Gastroesophageal sphincter (tissue), 4 donors: ENCODE measurements around the gene ARMC2. TPM values are rescaled to one million over a fixed set of nuclear protein-coding genes. Genes with fewer than 3 reads are reported as not detected.
"Not testable (repeated sequence)": the region's sequence is repeated elsewhere in the genome, so short reads cannot be mapped to it uniquely, and the experiment has no call there.

ENCODE experiments used
- ATAC-seq: fragments of 150-250 bp; one replicate; pipeline ENCODE4 v1.9.1; 2016; ENCODE audit warnings: mild to moderate bottlenecking, moderate library complexity
- H3K27ac ChIP-seq, 4 donors: fragments of 200-600 bp; sonication (generic) in 3 of 4; 1 replicate in 3 of 4; 2 replicates in 1 of 4; pipeline ENCODE4 v1.5.1; 2016 to 2019
- H3K27me3 ChIP-seq: fragments of 200-600 bp; sonication (generic); one replicate; pipeline ENCODE4 v1.5.1; 2019
- H3K36me3 ChIP-seq, 2 donors: fragments of 200-600 bp; sonication (generic); one replicate each; pipeline ENCODE4 v1.5.1; 2019; ENCODE audit warnings: control low read depth in 1 of 2
- H3K4me1 ChIP-seq, 3 donors: fragments of 200-600 bp; sonication (generic); 1 replicate in 2 of 3; 2 replicates in 1 of 3; pipeline ENCODE4 v1.5.1; 2016 to 2019; ENCODE audit warnings: control low read depth in 2 of 3
- H3K4me3 ChIP-seq, 2 donors: fragments of 200-600 bp; sonication (generic); one replicate each; pipeline ENCODE4 v1.5.1; 2019; ENCODE audit warnings: mild to moderate bottlenecking in 1 of 2, moderate library complexity in 1 of 2
- H3K9me3 ChIP-seq, 3 donors: fragments of 200-600 bp; sonication (generic); one replicate each; pipeline ENCODE4 v1.5.1; 2017 to 2019; ENCODE audit warnings: control low read depth in 2 of 3
- EP300 ChIP-seq: sonication (generic); formaldehyde crosslinking; IDR thresholded peaks from one replicate; pipeline ENCODE4 v1.6.1; 2017; ENCODE audit warnings: antibody characterized with exemption, mild to moderate bottlenecking
- POLR2A ChIP-seq, 2 donors: fragments of 450-650 bp; IDR thresholded peaks; one replicate each; pipeline ENCODE4 v1.6.1; 2017; ENCODE audit warnings: antibody characterized with exemption in 2 of 2, mild to moderate bottlenecking in 2 of 2, moderate library complexity in 1 of 2
- POLR2AphosphoS5 ChIP-seq: sonication (generic); formaldehyde crosslinking; IDR thresholded peaks from one replicate; pipeline ENCODE4 v1.6.1; 2017; ENCODE audit warnings: antibody characterized with exemption
- WGBS, 2 donors: methylation state at CpG; one replicate each; pipeline ENCODE4 v1.1.5; 2018; ENCODE audit warnings: low coverage in 1 of 2; 5-methylcytosine and 5-hydroxymethylcytosine counted together
- total RNA-seq, 4 donors: library from RNA; depleted of rRNA; stranded (reverse); fragments of >200 nt; gene quantifications; one replicate each; pipeline ENCODE4 v1.1.0, GENCODE V29; 2016
- TF ChIP-seq, protein P1 (sequence below), 4 experiments: fragments of 200-600 bp in 2 of 4; fragments of 450-650 bp in 2 of 4; sonication (generic) in 1 of 4; IDR thresholded peaks; one replicate each; pipeline ENCODE4 v1.5.1; 2017 to 2019; ENCODE audit warnings: antibody characterized with exemption in 4 of 4, mild to moderate bottlenecking in 2 of 4, moderate library complexity in 2 of 4

ARMC2 gene
- total RNA-seq, 4 donors from 2014 or later, result 2.8 to 3.9 (median 3.5) TPM

DNA sequence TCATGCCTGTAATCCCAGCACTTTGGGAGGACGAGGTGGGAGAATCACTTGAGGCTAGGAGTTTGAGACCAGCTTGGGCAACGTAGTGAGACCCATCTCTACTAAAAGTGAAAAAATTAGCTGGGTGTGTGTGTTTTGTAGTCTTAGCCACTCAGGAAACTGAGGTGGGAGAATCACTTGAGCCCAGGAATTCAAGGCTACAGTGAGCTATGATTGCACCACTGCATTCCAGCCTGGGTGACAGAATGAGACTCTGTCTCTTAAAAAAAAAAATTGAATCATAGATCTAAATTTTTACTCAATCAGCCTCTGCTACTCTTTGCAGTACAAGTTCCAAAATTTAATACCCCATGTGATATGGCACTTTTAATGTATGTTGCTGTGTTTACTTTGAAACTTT, 121.6 kb downstream of the ARMC2 start:
- WGBS, 2 donors, result 86 to 93% methylated on average over 2 of the region's 2 CpGs
- H3K27me3 ChIP-seq, result no peaks in the 10 kb centered on the region
- no peak for ATAC-seq
- H3K9me3 ChIP-seq, result no peaks in the 10 kb centered on the region
- no peak for TF ChIP-seq POLR2A (IDR thresholded peaks at IDR 0.05)
- no peak for TF ChIP-seq EP300
- TF ChIP-seq POLR2AphosphoS5, result no peak
- TF ChIP-seq, protein P1, sequence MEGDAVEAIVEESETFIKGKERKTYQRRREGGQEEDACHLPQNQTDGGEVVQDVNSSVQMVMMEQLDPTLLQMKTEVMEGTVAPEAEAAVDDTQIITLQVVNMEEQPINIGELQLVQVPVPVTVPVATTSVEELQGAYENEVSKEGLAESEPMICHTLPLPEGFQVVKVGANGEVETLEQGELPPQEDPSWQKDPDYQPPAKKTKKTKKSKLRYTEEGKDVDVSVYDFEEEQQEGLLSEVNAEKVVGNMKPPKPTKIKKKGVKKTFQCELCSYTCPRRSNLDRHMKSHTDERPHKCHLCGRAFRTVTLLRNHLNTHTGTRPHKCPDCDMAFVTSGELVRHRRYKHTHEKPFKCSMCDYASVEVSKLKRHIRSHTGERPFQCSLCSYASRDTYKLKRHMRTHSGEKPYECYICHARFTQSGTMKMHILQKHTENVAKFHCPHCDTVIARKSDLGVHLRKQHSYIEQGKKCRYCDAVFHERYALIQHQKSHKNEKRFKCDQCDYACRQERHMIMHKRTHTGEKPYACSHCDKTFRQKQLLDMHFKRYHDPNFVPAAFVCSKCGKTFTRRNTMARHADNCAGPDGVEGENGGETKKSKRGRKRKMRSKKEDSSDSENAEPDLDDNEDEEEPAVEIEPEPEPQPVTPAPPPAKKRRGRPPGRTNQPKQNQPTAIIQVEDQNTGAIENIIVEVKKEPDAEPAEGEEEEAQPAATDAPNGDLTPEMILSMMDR (IDR thresholded peaks at IDR 0.05), result no peak
- no peaks in the 10 kb centered on the region for H3K36me3 ChIP-seq
- no peak overlapping the region for H3K27ac ChIP-seq
- H3K4me3 ChIP-seq, result no peak overlapping the region
- H3K4me1 ChIP-seq, result no peaks in the 10 kb centered on the region

DNA sequence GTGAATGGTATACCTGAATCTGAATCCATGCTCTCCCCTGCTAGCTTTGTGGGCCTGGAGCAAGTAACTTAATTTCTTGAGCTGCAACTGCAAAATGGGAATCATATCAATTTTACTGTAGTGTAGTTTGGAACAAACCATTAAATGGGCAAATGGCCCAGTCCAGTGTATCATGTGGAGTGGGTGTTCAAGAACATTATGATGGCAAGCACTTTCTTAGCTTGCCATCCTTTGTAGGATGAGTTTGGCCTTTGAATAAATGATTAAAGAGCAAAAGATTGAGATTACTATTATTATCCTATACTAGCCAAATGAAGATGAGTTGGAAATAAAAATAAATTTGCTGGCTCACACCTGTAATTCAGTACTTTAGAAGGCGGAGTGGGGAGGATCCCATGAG, 126.0 kb downstream of the ARMC2 start:
- Histone ChIP-seq H3K9me3 (no peaks in the 10 kb centered on the region), H3K27ac (no peak overlapping the region), H3K36me3 (no peaks in the 10 kb centered on the region), H3K4me3 (no peak overlapping the region), H3K27me3 (no peaks in the 10 kb centered on the region), H3K4me1 (no peaks in the 10 kb centered on the region)
- TF ChIP-seq EP300 (no peak), POLR2A (IDR thresholded peaks at IDR 0.05) (no peak)
- ATAC-seq, result no peak
- WGBS, 2 donors, result 86% methylated on average over 1 of the region's 1 CpG; no CpG with 5 or more reads in 1 of the 2 donors

DNA sequence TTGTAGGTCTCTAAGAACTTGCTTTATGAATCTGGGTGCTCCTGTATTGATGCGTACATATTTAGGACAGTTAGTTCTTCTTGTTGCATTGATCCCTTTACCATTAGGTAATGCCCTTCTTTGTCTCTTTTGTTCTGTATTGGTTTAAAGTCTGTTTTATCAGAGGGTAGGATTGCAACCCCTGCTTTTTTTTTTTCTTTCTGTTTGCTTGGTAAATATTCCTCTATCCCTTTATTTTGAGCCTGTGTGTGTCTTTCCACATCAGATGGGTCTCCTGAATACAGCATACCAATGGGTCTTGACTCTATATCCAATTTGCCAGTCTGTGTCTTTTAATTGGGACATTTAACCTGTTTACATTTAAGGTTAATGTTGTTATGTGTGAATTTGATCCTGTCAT, 130.4 kb downstream of the ARMC2 start:
- H3K27ac ChIP-seq, ATAC-seq, H3K36me3 ChIP-seq, H3K9me3 ChIP-seq, H3K27me3 ChIP-seq, H3K4me3 ChIP-seq, H3K4me1 ChIP-seq: not testable (repeated sequence)
- WGBS, 2 donors, result 100% methylated on average over 1 of the region's 1 CpG

DNA sequence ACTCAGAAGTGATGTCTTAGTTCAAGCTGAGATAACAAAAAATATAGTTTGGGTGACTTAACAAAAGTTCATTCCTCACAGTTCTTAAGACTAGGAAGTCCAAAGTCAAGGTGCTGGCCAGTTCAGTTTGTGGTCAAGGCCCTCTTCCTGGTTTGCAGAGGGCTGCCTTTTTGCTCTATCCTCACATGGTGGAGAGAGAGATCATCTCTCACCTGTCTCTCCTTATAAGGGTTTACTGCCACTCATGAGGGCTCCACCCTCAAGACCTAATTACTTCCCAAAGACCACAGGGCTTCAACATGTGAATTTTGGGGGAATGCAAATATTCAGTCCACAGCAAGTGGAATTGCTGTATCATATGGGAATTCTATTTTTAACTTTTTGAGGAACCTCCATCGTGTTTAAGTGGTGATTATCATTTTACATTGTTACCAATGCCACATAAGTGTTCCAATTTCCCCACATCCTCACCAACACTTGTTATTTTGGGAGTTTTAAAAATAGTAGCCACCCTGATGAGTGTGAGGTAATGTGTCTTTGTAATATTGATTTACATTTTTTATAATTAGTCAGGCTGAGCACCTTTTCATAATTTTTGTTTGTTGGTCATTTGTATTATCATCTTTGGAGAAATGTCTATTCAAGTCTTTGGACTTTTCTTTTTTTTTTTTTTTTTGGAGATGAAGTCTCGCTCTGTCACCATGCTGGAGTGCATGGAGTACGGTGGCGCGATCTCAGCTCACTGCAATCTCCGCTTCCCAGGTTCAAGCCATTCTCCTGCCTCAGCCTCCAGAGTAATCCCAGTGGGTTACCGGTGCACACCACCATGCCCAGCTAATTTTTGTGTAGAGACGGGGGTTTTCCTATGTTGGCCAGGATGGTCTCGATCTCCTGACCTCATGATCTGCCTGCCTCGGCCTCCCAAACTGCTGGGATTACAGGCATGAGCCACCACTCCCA, 134.2 kb downstream of the ARMC2 start:
- no peak overlapping the region for H3K4me3 ChIP-seq
- WGBS, 2 donors, result 95 to 96% methylated on average over 8 to 10 of the region's 10 CpGs
- ATAC-seq, result no peak

DNA sequence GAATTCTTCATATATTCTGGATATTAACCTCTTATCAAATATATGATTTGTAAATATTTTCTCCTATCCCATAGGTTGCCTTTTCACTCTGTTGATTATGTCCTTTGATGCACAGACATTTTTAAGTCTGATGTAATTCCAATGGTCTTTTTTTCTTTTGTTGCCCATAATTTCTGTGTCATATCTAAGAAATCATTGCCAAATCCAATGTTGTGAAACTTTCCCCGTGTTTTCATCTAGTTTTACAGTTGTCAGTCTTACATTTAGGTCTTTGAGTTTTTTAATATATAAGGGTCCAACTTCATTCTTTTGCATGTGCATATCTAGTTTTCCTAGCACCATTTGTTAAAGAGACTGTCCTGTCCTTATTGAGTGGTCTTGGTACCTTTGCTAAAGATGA, 134.9 kb downstream of the ARMC2 start:
- H3K4me3 ChIP-seq, result no peak overlapping the region
- ATAC-seq, result no peak
- WGBS, 2 donors, result 78 to 93% methylated on average over 1 of the region's 1 CpG
- H3K9me3 ChIP-seq, result no peaks in the 10 kb centered on the region
- peaks cover 0 to 5% (median 0%) of the 10 kb centered on the region in 3 donors for H3K4me1 ChIP-seq
- H3K36me3 ChIP-seq, result peaks cover 0 to 52% of the 10 kb centered on the region in 2 donors
- H3K27me3 ChIP-seq, result no peaks in the 10 kb centered on the region
- no peak overlapping the region for H3K27ac ChIP-seq
- TF ChIP-seq, protein P1 (IDR thresholded peaks at IDR 0.05), result no peak
- TF ChIP-seq POLR2AphosphoS5 (no peak), EP300 (no peak), POLR2A (IDR thresholded peaks at IDR 0.05) (no peak)

More for the DNA sequence above, 134.2 kb downstream of the ARMC2 start:
- Histone ChIP-seq H3K4me1 (no peaks in the 10 kb centered on the region), H3K27me3 (no peaks in the 10 kb centered on the region), H3K36me3 (peaks cover 0 to 45% of the 10 kb centered on the region in 2 donors), H3K27ac (no peak overlapping the region), H3K9me3 (no peaks in the 10 kb centered on the region)
- TF ChIP-seq POLR2AphosphoS5, result no peak
- no peak for TF ChIP-seq POLR2A (IDR thresholded peaks at IDR 0.05)
- TF ChIP-seq EP300, result no peak
- TF ChIP-seq, protein P1 (IDR thresholded peaks at IDR 0.05), result no peak

DNA sequence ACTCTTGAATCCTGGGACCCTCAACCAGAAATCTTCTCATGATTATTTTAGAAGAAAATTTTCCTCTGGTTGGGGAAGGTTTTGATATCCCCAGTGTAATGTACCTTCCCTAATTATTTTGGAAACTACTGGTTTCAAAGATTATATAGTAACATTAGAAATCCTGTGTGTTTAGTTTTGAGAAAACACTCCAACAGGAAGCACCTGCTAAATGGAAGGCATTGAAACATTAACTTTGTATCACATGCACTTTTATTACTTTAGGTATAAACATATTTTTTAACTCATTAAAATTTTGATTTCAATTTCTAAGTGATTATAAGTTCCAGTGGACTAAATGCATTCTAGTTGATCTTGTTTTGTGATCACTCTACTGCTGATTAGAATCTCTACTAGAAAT, 137.1 kb downstream of the ARMC2 start:
- TF ChIP-seq EP300 (no peak), POLR2A (IDR thresholded peaks at IDR 0.05) (no peak), POLR2AphosphoS5 (no peak)
- TF ChIP-seq, protein P1 (IDR thresholded peaks at IDR 0.05), result no peak
- H3K27me3 ChIP-seq, result no peaks in the 10 kb centered on the region
- H3K27ac ChIP-seq, result no peak overlapping the region
- H3K9me3 ChIP-seq, result no peaks in the 10 kb centered on the region
- peaks cover 1 to 73% of the 10 kb centered on the region in 2 donors for H3K36me3 ChIP-seq
- H3K4me1 ChIP-seq, result peaks cover 0 to 15% (median 0%) of the 10 kb centered on the region in 3 donors
- H3K4me3 ChIP-seq, result no peak overlapping the region
- no peak for ATAC-seq
